HG03025 (cell line): ENCODE measurements around the gene NARS2.

Experiments used
- ATAC-seq: cut with Tn5 transposase; IDR thresholded peaks from one replicate; pipeline ENCODE4 v1.9.1; 2021; ENCODE audit warnings: mild to moderate bottlenecking, moderate library complexity; ENCODE audit not compliant: unreplicated experiment, low FRiP score

The NARS2 gene

GRCh38 chr11:78386215-78386941 lies 188.3 kb downstream of the NARS2 start:
- no peak for ATAC-seq
